Astrocyte (in vitro differentiated cells and primary cell): ENCODE results near the gene RGS5. TPM values are rescaled to one million over a fixed set of nuclear protein-coding genes. Genes with fewer than 3 reads are reported as not detected.
A peak's percentile ranks its signal among the peaks of the same experiment; 100 is the strongest.

Experiments
- DNase-seq: peaks from one replicate; pipeline ENCODE4 v3.0.0-alpha.2; 2010; ENCODE audit warnings: low read depth
- FAIRE-seq: peaks from 2 replicates; lab custom pipeline; 2011; peaks lifted over from hg19 to GRCh38; lab: Jason Lieb, UNC
- H2AFZ ChIP-seq: 2 replicates; pipeline ENCODE4 v1.6.0; 2012; ENCODE audit warnings: low read depth, low read length, inconsistent platforms
- H3K27ac ChIP-seq: 2 replicates; pipeline ENCODE4 v1.5.1; 2011; ENCODE audit warnings: low read depth, low read length, inconsistent platforms
- H3K27me3 ChIP-seq: 2 replicates; pipeline ENCODE4 v1.6.0; 2011; ENCODE audit warnings: low read length, inconsistent platforms; ENCODE audit not compliant: insufficient read depth
- H3K36me3 ChIP-seq: 2 replicates; pipeline ENCODE4 v1.5.1; 2011; ENCODE audit warnings: low read length, inconsistent platforms; ENCODE audit not compliant: insufficient read depth
- H3K4me1 ChIP-seq: 2 replicates; pipeline ENCODE4 v1.5.1; 2011; ENCODE audit warnings: low read length, inconsistent platforms; ENCODE audit not compliant: insufficient read depth
- H3K4me2 ChIP-seq: 2 replicates; pipeline ENCODE4 v1.6.0; 2012; ENCODE audit warnings: low read length, inconsistent platforms
- H3K4me3 ChIP-seq: 2 replicates; pipeline ENCODE4 v1.5.1; 2011; ENCODE audit warnings: low read depth, mild to moderate bottlenecking, low read length, inconsistent platforms; ENCODE audit not compliant: insufficient read depth
- H3K79me2 ChIP-seq: 2 replicates; pipeline ENCODE4 v1.6.0; 2012; ENCODE audit warnings: mild to moderate bottlenecking, low read length, inconsistent platforms; ENCODE audit not compliant: insufficient read depth
- H3K9ac ChIP-seq: 2 replicates; pipeline ENCODE4 v1.6.0; 2012; ENCODE audit warnings: mild to moderate bottlenecking, low read length, inconsistent platforms
- H3K9me3 ChIP-seq: 2 replicates; pipeline ENCODE4 v1.5.1; 2012; ENCODE audit warnings: low read depth, mild to moderate bottlenecking, low read length, inconsistent platforms; ENCODE audit not compliant: insufficient read depth
- H4K20me1 ChIP-seq: 2 replicates; pipeline ENCODE4 v1.6.0; 2012; ENCODE audit warnings: low read length, inconsistent platforms; ENCODE audit not compliant: insufficient read depth
- H3K27ac Mint-ChIP-seq: one replicate; pipeline ENCODE4 v1.8.0; 2021; ENCODE audit warnings: mild to moderate bottlenecking, mixed read lengths; ENCODE audit not compliant: unreplicated experiment
- H3K27me3 Mint-ChIP-seq: one replicate; pipeline ENCODE4 v1.8.0; 2021; ENCODE audit warnings: low read depth, mixed read lengths; ENCODE audit not compliant: unreplicated experiment
- H3K36me3 Mint-ChIP-seq: one replicate; pipeline ENCODE4 v1.8.0; 2021; ENCODE audit warnings: low read depth, mixed read lengths; ENCODE audit not compliant: unreplicated experiment
- H3K4me1 Mint-ChIP-seq: one replicate; pipeline ENCODE4 v1.8.0; 2021; ENCODE audit warnings: low read depth, mixed read lengths; ENCODE audit not compliant: unreplicated experiment
- H3K4me3 Mint-ChIP-seq: one replicate; pipeline ENCODE4 v1.8.0; 2021; ENCODE audit warnings: mild to moderate bottlenecking, moderate library complexity, mixed read lengths; ENCODE audit not compliant: unreplicated experiment
- H3K9me3 Mint-ChIP-seq: one replicate; pipeline ENCODE4 v1.8.0; 2021; ENCODE audit warnings: mild to moderate bottlenecking, mixed read lengths; ENCODE audit not compliant: unreplicated experiment
- EZH2 ChIP-seq: IDR thresholded peaks from 2 replicates; pipeline ENCODE4 v1.6.1; 2012; ENCODE audit warnings: mild to moderate bottlenecking, low read length, inconsistent platforms; ENCODE audit not compliant: insufficient read depth
- total RNA-seq: library from RNA; stranded (reverse); gene quantifications from 2 replicates; pipeline ENCODE4 v1.2.1, GENCODE V29; 2021
- TF ChIP-seq, protein P1 (sequence below): IDR thresholded peaks from 2 replicates; pipeline ENCODE4 v1.5.1; 2011; ENCODE audit warnings: low read depth, mild to moderate bottlenecking, inconsistent platforms, low read length, moderate library complexity; ENCODE audit not compliant: insufficient read depth

RGS5 gene
- total RNA-seq, 1 donor from 2014 or later = 24.1 TPM

DNA sequence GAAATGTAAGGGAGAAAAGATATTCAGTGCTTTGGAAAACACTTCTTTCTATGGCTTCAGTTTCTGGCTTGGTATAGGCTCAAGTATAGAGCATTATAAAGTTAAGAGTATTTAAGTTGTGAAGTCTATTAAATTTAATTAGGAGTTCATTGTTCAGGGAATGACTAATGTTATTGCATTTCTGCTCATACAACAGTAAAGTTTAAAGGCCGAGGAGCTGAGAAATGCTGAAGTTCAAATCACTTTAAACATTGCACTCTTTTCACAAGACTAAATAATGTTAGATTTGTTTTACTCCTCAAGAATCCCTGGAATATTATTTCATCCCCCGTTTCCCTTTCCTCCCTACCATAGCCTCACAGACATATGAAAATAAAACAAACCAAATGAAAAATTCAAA, 30.1 kb downstream of the RGS5 start:
- Histone ChIP-seq H3K27me3 (no peaks in the 10 kb centered on the region), H3K4me3 (no peak overlapping the region), H3K79me2 (no peaks in the 10 kb centered on the region), H3K36me3 (no peaks in the 10 kb centered on the region), H3K4me2 (peak overlapping the region; percentile 59), H3K4me1 (peaks cover 51% of the 10 kb centered on the region), H3K27ac (peak overlapping the region; percentile 75), H4K20me1 (no peaks in the 10 kb centered on the region), H3K9ac (peak overlapping the region; percentile 53), H3K9me3 (no peaks in the 10 kb centered on the region), H2AFZ (no peak overlapping the region)
- FAIRE-seq = no peak
- Mint-ChIP-seq H3K4me1 (peaks cover 37% of the 10 kb centered on the region), H3K27me3 (no peaks in the 10 kb centered on the region), H3K4me3 (no peak overlapping the region), H3K36me3 (no peaks in the 10 kb centered on the region), H3K27ac (no peak overlapping the region), H3K9me3 (no peaks in the 10 kb centered on the region)
- no peak for TF ChIP-seq EZH2
- TF ChIP-seq, protein P1, sequence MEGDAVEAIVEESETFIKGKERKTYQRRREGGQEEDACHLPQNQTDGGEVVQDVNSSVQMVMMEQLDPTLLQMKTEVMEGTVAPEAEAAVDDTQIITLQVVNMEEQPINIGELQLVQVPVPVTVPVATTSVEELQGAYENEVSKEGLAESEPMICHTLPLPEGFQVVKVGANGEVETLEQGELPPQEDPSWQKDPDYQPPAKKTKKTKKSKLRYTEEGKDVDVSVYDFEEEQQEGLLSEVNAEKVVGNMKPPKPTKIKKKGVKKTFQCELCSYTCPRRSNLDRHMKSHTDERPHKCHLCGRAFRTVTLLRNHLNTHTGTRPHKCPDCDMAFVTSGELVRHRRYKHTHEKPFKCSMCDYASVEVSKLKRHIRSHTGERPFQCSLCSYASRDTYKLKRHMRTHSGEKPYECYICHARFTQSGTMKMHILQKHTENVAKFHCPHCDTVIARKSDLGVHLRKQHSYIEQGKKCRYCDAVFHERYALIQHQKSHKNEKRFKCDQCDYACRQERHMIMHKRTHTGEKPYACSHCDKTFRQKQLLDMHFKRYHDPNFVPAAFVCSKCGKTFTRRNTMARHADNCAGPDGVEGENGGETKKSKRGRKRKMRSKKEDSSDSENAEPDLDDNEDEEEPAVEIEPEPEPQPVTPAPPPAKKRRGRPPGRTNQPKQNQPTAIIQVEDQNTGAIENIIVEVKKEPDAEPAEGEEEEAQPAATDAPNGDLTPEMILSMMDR = no peak
- DNase-seq = no peak

- peaks cover 44% of the 10 kb centered on the region for H3K4me1 Mint-ChIP-seq
- Histone ChIP-seq H3K36me3 (no peaks in the 10 kb centered on the region), H3K9ac (peak overlapping the region; percentile 53), H3K4me3 (no peak overlapping the region), H2AFZ (peak overlapping the region; percentile 31), H4K20me1 (no peaks in the 10 kb centered on the region), H3K27me3 (no peaks in the 10 kb centered on the region), H3K9me3 (no peaks in the 10 kb centered on the region), H3K4me2 (peak overlapping the region; percentile 59), H3K27ac (peak overlapping the region; percentile 75), H3K79me2 (no peaks in the 10 kb centered on the region), H3K4me1 (peaks cover 59% of the 10 kb centered on the region)
- FAIRE-seq = no peak
- no peaks in the 10 kb centered on the region for H3K36me3 Mint-ChIP-seq
- no peak overlapping the region for H3K27ac Mint-ChIP-seq
- H3K9me3 Mint-ChIP-seq = no peaks in the 10 kb centered on the region
- no peak overlapping the region for H3K4me3 Mint-ChIP-seq
- DNase-seq = no peak
- H3K27me3 Mint-ChIP-seq = no peaks in the 10 kb centered on the region
- no peak for TF ChIP-seq EZH2
- TF ChIP-seq, protein P1 = no peak
These were observed 30.9 kb downstream of the RGS5 start for GRCh38 chr1:163171826-163172225.

- Histone ChIP-seq H3K4me2 (peak overlapping the region; percentile 59), H3K4me3 (no peak overlapping the region), H4K20me1 (no peaks in the 10 kb centered on the region), H3K36me3 (no peaks in the 10 kb centered on the region), H3K79me2 (no peaks in the 10 kb centered on the region), H3K27ac (peak overlapping the region; percentile 75), H3K9ac (peak overlapping the region; percentile 53), H3K9me3 (no peaks in the 10 kb centered on the region), H2AFZ (no peak overlapping the region), H3K4me1 (peaks cover 62% of the 10 kb centered on the region), H3K27me3 (no peaks in the 10 kb centered on the region)
- Mint-ChIP-seq H3K27ac (no peak overlapping the region), H3K9me3 (no peaks in the 10 kb centered on the region), H3K4me3 (no peak overlapping the region), H3K36me3 (no peaks in the 10 kb centered on the region), H3K27me3 (no peaks in the 10 kb centered on the region), H3K4me1 (peaks cover 50% of the 10 kb centered on the region)
- peak; percentile 70 for DNase-seq
- peak; percentile 78 for FAIRE-seq
- TF ChIP-seq, protein P1 = peak; percentile 57
- TF ChIP-seq EZH2 = no peak
These were observed 31.6 kb downstream of the RGS5 start for GRCh38 chr1:163170975-163171676.
